ENCODE data around the gene IQGAP1.

GRCh38 chr15:90379263-90379662, 8.8 kb upstream of the IQGAP1 start:
- TF ChIP-seq CTCF (conservative IDR thresholded peaks at IDR 0.05): no peak
- no peak for TF ChIP-seq ZFX (IDR thresholded peaks at IDR 0.05)

All from C4-2B (cell line).